ENCODE measurements around the gene RAVER1.
A peak's percentile ranks its signal among the peaks of the same experiment; 100 is the strongest.

RAVER1 gene

GRCh38 chr19:10332158-10332964 lies 968 bp downstream of the RAVER1 start:
- Histone ChIP-seq H3K4me3 (peak overlapping the region; percentile 79), H3K4me1 (peaks cover 40% of the 10 kb centered on the region), H3K27ac (peak overlapping the region; percentile 99), H4K20me1 (peaks cover 56% of the 10 kb centered on the region), H3K4me2 (peak overlapping the region; percentile 93), H3K36me3 (peaks cover 52% of the 10 kb centered on the region), H3K27me3 (no peaks in the 10 kb centered on the region), H3K9ac (peak overlapping the region; percentile 96), H3K9me3 (no peaks in the 10 kb centered on the region)
- no peak for TF ChIP-seq Cebpa-rat (IDR thresholded peaks at IDR 0.05)

DNA sequence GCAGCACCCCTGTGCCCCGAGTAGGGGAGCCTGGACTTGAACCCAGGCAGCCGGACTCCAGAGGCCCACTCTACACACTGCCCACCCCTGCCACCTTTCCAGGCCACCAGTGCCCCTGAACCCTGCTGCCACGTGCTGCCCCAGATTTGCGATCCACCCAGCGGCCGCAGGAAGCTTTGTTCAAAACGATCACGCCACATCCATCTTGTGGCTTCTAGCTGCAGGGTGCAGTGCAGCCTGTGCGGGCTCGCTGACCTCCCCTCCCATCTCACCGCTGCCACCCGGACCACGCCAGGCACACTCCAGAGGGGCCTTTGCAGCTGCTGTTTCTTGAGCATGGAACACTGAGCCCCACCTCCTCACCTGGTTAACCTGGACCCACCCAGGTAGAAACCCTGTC lies 3.8 kb downstream of the RAVER1 start:
- H3K36me3 ChIP-seq = peaks cover 67% of the 10 kb centered on the region
- no peak for TF ChIP-seq Cebpa-rat (IDR thresholded peaks at IDR 0.05)
- no peaks in the 10 kb centered on the region for H3K9me3 ChIP-seq
- no peak overlapping the region for H3K4me3 ChIP-seq
- no peak overlapping the region for H3K4me2 ChIP-seq
- H3K9ac ChIP-seq = no peak overlapping the region
- H3K27me3 ChIP-seq = no peaks in the 10 kb centered on the region
- no peak overlapping the region for H3K27ac ChIP-seq
- H4K20me1 ChIP-seq = peaks cover 84% of the 10 kb centered on the region
- H3K4me1 ChIP-seq = peaks cover 62% of the 10 kb centered on the region

GRCh38 chr19:10328558-10329429 lies 4.5 kb downstream of the RAVER1 start:
- peaks cover 75% of the 10 kb centered on the region for H3K36me3 ChIP-seq
- 0 out of 2 replicates have a peak overlapping the region, but pooled peaks have one; percentile 75 for H3K4me2 ChIP-seq
- no peaks in the 10 kb centered on the region for H3K9me3 ChIP-seq
- H4K20me1 ChIP-seq = peaks cover 92% of the 10 kb centered on the region
- no peaks in the 10 kb centered on the region for H3K27me3 ChIP-seq
- H3K4me1 ChIP-seq = peaks cover 62% of the 10 kb centered on the region
- no peak for TF ChIP-seq Cebpa-rat (IDR thresholded peaks at IDR 0.05)
- H3K4me3 ChIP-seq = no peak overlapping the region
- H3K9ac ChIP-seq = no peak overlapping the region
- no peak overlapping the region for H3K27ac ChIP-seq

DNA sequence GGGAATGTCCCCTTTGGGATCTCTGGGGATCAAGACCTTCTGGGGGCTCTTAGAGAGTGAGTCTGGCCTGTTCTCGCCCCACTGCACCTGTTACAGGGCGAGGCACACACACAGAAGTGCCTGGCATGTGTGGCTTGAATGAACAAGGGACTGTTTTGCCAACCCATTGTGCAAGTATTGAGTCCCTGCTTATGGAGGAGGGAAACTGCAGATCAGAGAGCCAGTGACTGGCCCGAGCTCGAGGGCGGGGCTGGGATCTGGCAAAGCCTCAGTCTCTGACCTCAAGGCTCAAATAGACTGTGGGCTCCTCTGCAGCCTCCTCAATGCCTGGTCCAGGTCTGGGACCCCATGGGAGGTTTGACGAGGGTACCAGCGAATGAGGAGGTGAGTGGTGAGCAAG lies 5.5 kb downstream of the RAVER1 start:
- no peak for TF ChIP-seq Cebpa-rat (IDR thresholded peaks at IDR 0.05)
- Histone ChIP-seq H3K36me3 (peaks cover 76% of the 10 kb centered on the region), H3K27me3 (no peaks in the 10 kb centered on the region), H4K20me1 (peaks cover 100% of the 10 kb centered on the region), H3K27ac (no peak overlapping the region), H3K9ac (no peak overlapping the region), H3K9me3 (no peaks in the 10 kb centered on the region), H3K4me1 (peaks cover 71% of the 10 kb centered on the region), H3K4me2 (peak overlapping the region; percentile 75), H3K4me3 (no peak overlapping the region)

- Histone ChIP-seq H3K27ac (peak overlapping the region; percentile 55; the same call in 1 of the 2 replicates), H3K27me3 (no peaks in the 10 kb centered on the region), H4K20me1 (peaks cover 100% of the 10 kb centered on the region), H3K4me2 (peak overlapping the region; percentile 75), H3K4me1 (peaks cover 75% of the 10 kb centered on the region), H3K36me3 (peaks cover 84% of the 10 kb centered on the region), H3K9me3 (no peaks in the 10 kb centered on the region), H3K9ac (no peak overlapping the region; the same call in 1 of the 2 replicates), H3K4me3 (peak overlapping the region; percentile 17; the same call in 1 of the 2 replicates)
- TF ChIP-seq Cebpa-rat (IDR thresholded peaks at IDR 0.05) = no peak
These were observed 7.6 kb downstream of the RAVER1 start for GRCh38 chr19:10325732-10326131.

DNA sequence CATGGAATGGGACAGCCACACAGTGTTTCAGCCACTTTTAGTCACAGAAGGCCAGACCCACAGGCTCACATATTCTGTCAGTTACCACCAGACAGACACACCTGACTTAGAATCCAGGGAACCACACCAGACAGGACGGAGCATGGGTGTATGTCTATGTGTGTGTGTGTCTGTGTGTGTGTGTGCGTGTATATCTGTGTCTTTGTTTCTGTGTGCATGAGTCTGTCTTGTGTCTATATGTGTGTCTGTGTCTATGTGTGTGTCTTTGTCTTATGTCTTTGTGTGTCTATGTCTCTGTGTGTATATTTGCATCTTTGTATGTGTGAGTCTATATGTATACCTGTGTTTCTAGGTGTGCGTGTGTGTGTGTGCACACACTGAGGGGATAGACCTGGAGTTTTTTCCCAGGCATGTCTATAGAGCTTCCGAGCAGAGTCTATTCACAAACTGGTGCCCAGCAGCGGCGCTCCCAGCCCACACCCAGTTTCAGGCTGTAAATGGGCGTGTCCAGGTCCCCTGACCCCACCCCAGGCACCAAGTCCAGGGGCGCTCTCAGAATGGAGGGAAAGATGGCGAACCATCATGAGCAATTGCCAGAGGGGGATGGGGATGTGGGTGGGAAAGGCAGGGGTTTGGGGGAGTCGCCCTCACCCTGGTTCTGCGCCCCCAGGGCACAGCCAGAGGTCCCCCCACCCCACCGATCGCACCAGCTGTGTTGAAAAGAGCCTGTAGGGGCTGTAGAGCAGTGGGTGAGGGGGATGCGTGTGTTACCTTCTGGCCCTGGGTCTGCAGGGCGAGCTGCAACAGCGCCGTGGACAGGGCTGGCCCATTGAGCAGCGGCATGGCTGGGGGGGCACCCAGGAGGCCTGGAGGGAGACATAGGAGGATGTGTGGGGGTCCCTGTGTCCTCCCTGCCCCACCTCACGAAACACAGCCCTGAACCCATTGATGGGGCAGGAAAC lies 11.2 kb downstream of the RAVER1 start:
- no peak for TF ChIP-seq Cebpa-rat (IDR thresholded peaks at IDR 0.05)
- peak overlapping the region; percentile 82 for H3K27ac ChIP-seq
- peak overlapping the region; percentile 75 for H3K4me2 ChIP-seq
- peaks cover 80% of the 10 kb centered on the region for H3K36me3 ChIP-seq
- peaks cover 64% of the 10 kb centered on the region for H3K4me1 ChIP-seq
- H3K9me3 ChIP-seq = no peaks in the 10 kb centered on the region
- H4K20me1 ChIP-seq = peaks cover 67% of the 10 kb centered on the region
- no peaks in the 10 kb centered on the region for H3K27me3 ChIP-seq
- 0 out of 2 replicates have a peak overlapping the region, but pooled peaks have one; percentile 26 for H3K4me3 ChIP-seq
- H3K9ac ChIP-seq = peak overlapping the region; percentile 30; the same call in 1 of the 2 replicates

- H3K4me1 ChIP-seq = peaks cover 58% of the 10 kb centered on the region
- H3K27me3 ChIP-seq = no peaks in the 10 kb centered on the region
- peaks cover 84% of the 10 kb centered on the region for H3K36me3 ChIP-seq
- no peak overlapping the region for H3K9ac ChIP-seq
- H4K20me1 ChIP-seq = peaks cover 59% of the 10 kb centered on the region
- H3K9me3 ChIP-seq = no peaks in the 10 kb centered on the region
- H3K27ac ChIP-seq = peak overlapping the region; percentile 62
- no peak overlapping the region for H3K4me3 ChIP-seq
- H3K4me2 ChIP-seq = peak overlapping the region; percentile 75; the same call in 1 of the 2 replicates
- no peak for TF ChIP-seq Cebpa-rat (IDR thresholded peaks at IDR 0.05)
These were observed 11.9 kb downstream of the RAVER1 start for GRCh38 chr19:10321417-10321797.

- no peaks in the 10 kb centered on the region for H3K27me3 ChIP-seq
These were observed 12.5 kb downstream of the RAVER1 start for GRCh38 chr19:10320602-10321416.

More at GRCh38 chr19:10320602-10321416, 12.5 kb downstream of the RAVER1 start:
- peak overlapping the region; percentile 62 for H3K27ac ChIP-seq
- H3K4me2 ChIP-seq = no peak overlapping the region
- H3K9ac ChIP-seq = no peak overlapping the region
- H4K20me1 ChIP-seq = peaks cover 53% of the 10 kb centered on the region
- H3K36me3 ChIP-seq = peaks cover 84% of the 10 kb centered on the region
- peaks cover 58% of the 10 kb centered on the region for H3K4me1 ChIP-seq
- no peak overlapping the region for H3K4me3 ChIP-seq
- TF ChIP-seq Cebpa-rat (IDR thresholded peaks at IDR 0.05) = no peak
- H3K9me3 ChIP-seq = no peaks in the 10 kb centered on the region

Data from BLaER1 (cell line).